ENCODE results near the gene PCLAF.
"Not testable (repeated sequence)": the region's sequence is repeated elsewhere in the genome, so short reads cannot be mapped to it uniquely, and the experiment has no call there.

Gene PCLAF

GRCh38 chr15:64355944-64356709, 25.1 kb downstream of the PCLAF start, which contains the start of gene CSNK1G1:
CSNK1G1 (minus strand) TSS chr15:64356173; CDS start chr15:64300499, 55,674 bp downstream.
- peak within 1 kb of the TSS; percentile 76 for H3K9ac ChIP-seq (ENCODE audit: low read length)
- no peaks in the 10 kb centered on the region for H3K9me3 ChIP-seq (ENCODE audit: control insufficient read depth, low read length)
- peak within 1 kb of the TSS; percentile 67 for H3K4me3 ChIP-seq (ENCODE audit: low read length)
- H3K36me3 ChIP-seq (ENCODE audit: control insufficient read depth, insufficient read depth, low read length), result no peaks in the 10 kb centered on the region
- no peaks in the 10 kb centered on the region for H3K27me3 ChIP-seq (ENCODE audit: control insufficient read depth, insufficient read depth, low read length)
- peaks cover 9% of the 10 kb centered on the region for H3K4me1 ChIP-seq (ENCODE audit: control insufficient read depth, insufficient read depth, low read length)

GRCh38 chr15:64355348-64355943, 25.8 kb downstream of the PCLAF start:
- peak overlapping the region; percentile 67 for H3K4me3 ChIP-seq (ENCODE audit: low read length)
- peaks cover 9% of the 10 kb centered on the region for H3K4me1 ChIP-seq (ENCODE audit: control insufficient read depth, insufficient read depth, low read length)
- H3K36me3 ChIP-seq (ENCODE audit: control insufficient read depth, insufficient read depth, low read length), result no peaks in the 10 kb centered on the region
- H3K9ac ChIP-seq (ENCODE audit: low read length), result peak overlapping the region; percentile 76
- H3K9me3 ChIP-seq (ENCODE audit: control insufficient read depth, low read length), result no peaks in the 10 kb centered on the region
- H3K27me3 ChIP-seq (ENCODE audit: control insufficient read depth, insufficient read depth, low read length), result no peaks in the 10 kb centered on the region

- Histone ChIP-seq H3K4me3 (ENCODE audit: low read length) (no peak overlapping the region), H3K9me3 (ENCODE audit: control insufficient read depth, low read length) (no peaks in the 10 kb centered on the region), H3K27me3 (ENCODE audit: control insufficient read depth, insufficient read depth, low read length) (no peaks in the 10 kb centered on the region), H3K36me3 (ENCODE audit: control insufficient read depth, insufficient read depth, low read length) (no peaks in the 10 kb centered on the region), H3K4me1 (ENCODE audit: control insufficient read depth, insufficient read depth, low read length) (peaks cover 9% of the 10 kb centered on the region), H3K9ac (ENCODE audit: low read length) (peak overlapping the region; percentile 76)
Observed at GRCh38 chr15:64354688-64355344, 26.4 kb downstream of the PCLAF start.

GRCh38 chr15:64351265-64351664, 30.0 kb downstream of the PCLAF start:
- H3K4me1 ChIP-seq (ENCODE audit: control insufficient read depth, insufficient read depth, low read length), result peaks cover 6% of the 10 kb centered on the region
- no peak overlapping the region for H3K4me3 ChIP-seq (ENCODE audit: low read length)
- no peak overlapping the region for H3K9ac ChIP-seq (ENCODE audit: low read length)
- H3K27me3 ChIP-seq (ENCODE audit: control insufficient read depth, insufficient read depth, low read length), result no peaks in the 10 kb centered on the region
- no peaks in the 10 kb centered on the region for H3K9me3 ChIP-seq (ENCODE audit: control insufficient read depth, low read length)
- H3K36me3 ChIP-seq (ENCODE audit: control insufficient read depth, insufficient read depth, low read length), result no peaks in the 10 kb centered on the region

GRCh38 chr15:64349375-64349774, 31.9 kb downstream of the PCLAF start:
- H3K27me3 ChIP-seq (ENCODE audit: control insufficient read depth, insufficient read depth, low read length), result no peaks in the 10 kb centered on the region
- H3K4me3 ChIP-seq (ENCODE audit: low read length), result no peak overlapping the region
- H3K9me3 ChIP-seq (ENCODE audit: control insufficient read depth, low read length), result no peaks in the 10 kb centered on the region
- no peaks in the 10 kb centered on the region for H3K4me1 ChIP-seq (ENCODE audit: control insufficient read depth, insufficient read depth, low read length)
- H3K36me3 ChIP-seq (ENCODE audit: control insufficient read depth, insufficient read depth, low read length), result no peaks in the 10 kb centered on the region
- H3K9ac ChIP-seq (ENCODE audit: low read length), result no peak overlapping the region

GRCh38 chr15:64348455-64348854, 32.8 kb downstream of the PCLAF start:
- Histone ChIP-seq H3K9ac (ENCODE audit: low read length) (no peak overlapping the region), H3K4me3 (ENCODE audit: low read length) (no peak overlapping the region), H3K27me3 (ENCODE audit: control insufficient read depth, insufficient read depth, low read length) (no peaks in the 10 kb centered on the region), H3K36me3 (ENCODE audit: control insufficient read depth, insufficient read depth, low read length) (no peaks in the 10 kb centered on the region), H3K9me3 (ENCODE audit: control insufficient read depth, low read length) (no peaks in the 10 kb centered on the region), H3K4me1 (ENCODE audit: control insufficient read depth, insufficient read depth, low read length) (no peaks in the 10 kb centered on the region)

- not testable (repeated sequence) for H3K4me3 ChIP-seq (ENCODE audit: low read length); H3K36me3 ChIP-seq (ENCODE audit: control insufficient read depth, insufficient read depth, low read length)
Observed at GRCh38 chr15:64346242-64346641, 35.0 kb downstream of the PCLAF start.

GRCh38 chr15:64344651-64345294, 36.5 kb downstream of the PCLAF start:
- H3K36me3 ChIP-seq (ENCODE audit: control insufficient read depth, insufficient read depth, low read length), result no peaks in the 10 kb centered on the region
- H3K9ac ChIP-seq (ENCODE audit: low read length), result no peak overlapping the region
- no peaks in the 10 kb centered on the region for H3K27me3 ChIP-seq (ENCODE audit: control insufficient read depth, insufficient read depth, low read length)
- H3K4me1 ChIP-seq (ENCODE audit: control insufficient read depth, insufficient read depth, low read length), result no peaks in the 10 kb centered on the region
- no peaks in the 10 kb centered on the region for H3K9me3 ChIP-seq (ENCODE audit: control insufficient read depth, low read length)
- H3K4me3 ChIP-seq (ENCODE audit: low read length), result no peak overlapping the region

More at GRCh38 chr15:64346242-64346641, 35.0 kb downstream of the PCLAF start:
- H3K9me3 ChIP-seq (ENCODE audit: control insufficient read depth, low read length); H3K4me1 ChIP-seq (ENCODE audit: control insufficient read depth, insufficient read depth, low read length); H3K27me3 ChIP-seq (ENCODE audit: control insufficient read depth, insufficient read depth, low read length); H3K9ac ChIP-seq (ENCODE audit: low read length): not testable (repeated sequence)

- no peaks in the 10 kb centered on the region for H3K36me3 ChIP-seq (ENCODE audit: control insufficient read depth, insufficient read depth, low read length)
- no peak overlapping the region for H3K4me3 ChIP-seq (ENCODE audit: low read length)
- H3K4me1 ChIP-seq (ENCODE audit: control insufficient read depth, insufficient read depth, low read length), result no peaks in the 10 kb centered on the region
- no peaks in the 10 kb centered on the region for H3K9me3 ChIP-seq (ENCODE audit: control insufficient read depth, low read length)
- no peaks in the 10 kb centered on the region for H3K27me3 ChIP-seq (ENCODE audit: control insufficient read depth, insufficient read depth, low read length)
- H3K9ac ChIP-seq (ENCODE audit: low read length), result no peak overlapping the region
Observed at GRCh38 chr15:64343841-64344240, 37.4 kb downstream of the PCLAF start.

- no peaks in the 10 kb centered on the region for H3K36me3 ChIP-seq (ENCODE audit: control insufficient read depth, insufficient read depth, low read length)
- no peaks in the 10 kb centered on the region for H3K9me3 ChIP-seq (ENCODE audit: control insufficient read depth, low read length)
- H3K4me3 ChIP-seq (ENCODE audit: low read length), result no peak overlapping the region
- H3K27me3 ChIP-seq (ENCODE audit: control insufficient read depth, insufficient read depth, low read length), result no peaks in the 10 kb centered on the region
- H3K4me1 ChIP-seq (ENCODE audit: control insufficient read depth, insufficient read depth, low read length), result no peaks in the 10 kb centered on the region
- no peak overlapping the region for H3K9ac ChIP-seq (ENCODE audit: low read length)
Observed at GRCh38 chr15:64343222-64343621, 38.0 kb downstream of the PCLAF start.

- Histone ChIP-seq H3K4me1 (ENCODE audit: control insufficient read depth, insufficient read depth, low read length) (no peaks in the 10 kb centered on the region), H3K9me3 (ENCODE audit: control insufficient read depth, low read length) (no peaks in the 10 kb centered on the region), H3K36me3 (ENCODE audit: control insufficient read depth, insufficient read depth, low read length) (no peaks in the 10 kb centered on the region), H3K4me3 (ENCODE audit: low read length) (no peak overlapping the region), H3K27me3 (ENCODE audit: control insufficient read depth, insufficient read depth, low read length) (no peaks in the 10 kb centered on the region), H3K9ac (ENCODE audit: low read length) (no peak overlapping the region)
Observed at GRCh38 chr15:64341961-64342360, 39.3 kb downstream of the PCLAF start.

- no peaks in the 10 kb centered on the region for H3K4me1 ChIP-seq (ENCODE audit: control insufficient read depth, insufficient read depth, low read length)
- no peaks in the 10 kb centered on the region for H3K9me3 ChIP-seq (ENCODE audit: control insufficient read depth, low read length)
- no peak overlapping the region for H3K9ac ChIP-seq (ENCODE audit: low read length)
- no peak overlapping the region for H3K4me3 ChIP-seq (ENCODE audit: low read length)
- no peaks in the 10 kb centered on the region for H3K27me3 ChIP-seq (ENCODE audit: control insufficient read depth, insufficient read depth, low read length)
- H3K36me3 ChIP-seq (ENCODE audit: control insufficient read depth, insufficient read depth, low read length), result no peaks in the 10 kb centered on the region
Observed at GRCh38 chr15:64340355-64340754, 40.9 kb downstream of the PCLAF start.
